ENCODE measurements around the gene SAMD8. TPM values are rescaled to one million over a fixed set of nuclear protein-coding genes. Genes with fewer than 3 reads are reported as not detected.

SAMD8 gene
- total RNA-seq, 1 donor from 2014 or later, result 35.4 TPM

DNA sequence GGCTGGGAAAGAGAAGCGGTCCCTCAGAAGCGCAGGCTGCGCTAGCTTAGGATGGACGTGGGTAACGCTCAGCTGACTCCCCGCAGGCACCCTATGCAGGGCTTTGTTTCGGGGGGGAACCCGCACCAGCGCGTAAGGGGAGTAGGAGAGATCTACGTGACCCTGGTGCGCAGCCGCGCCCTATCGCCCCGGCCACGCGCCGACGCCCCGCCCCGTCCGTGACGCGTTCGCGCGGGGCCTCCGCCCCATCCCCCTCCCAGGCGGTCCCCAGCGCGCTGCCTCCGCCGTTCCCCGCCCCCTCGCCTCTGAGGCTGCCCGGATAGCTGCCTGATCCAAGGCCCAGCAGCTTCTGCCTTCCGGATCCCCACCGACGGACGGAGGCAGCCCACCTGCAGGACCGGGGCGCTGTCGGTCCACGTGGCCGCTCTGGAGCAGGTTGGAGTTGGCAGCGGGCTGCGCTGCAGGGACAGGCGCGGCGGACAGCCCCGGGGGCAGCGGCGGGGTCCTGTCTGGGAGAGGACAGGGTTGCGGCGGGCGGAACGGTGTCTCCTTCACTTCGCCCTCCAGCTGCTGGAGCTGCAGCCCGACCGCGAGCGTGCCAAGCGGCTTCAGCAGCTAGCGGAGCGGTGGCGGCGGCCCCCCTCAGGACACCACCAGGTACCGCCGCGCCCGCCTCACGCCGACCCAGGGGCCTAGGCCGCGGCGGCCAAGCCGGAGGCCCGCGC is 99.0 kb downstream of the SAMD8 start, which contains the start of gene VDAC2:
VDAC2 (plus strand) TSS at position 515 of the 725 bp plus-strand sequence. CDS start 363 bp downstream, outside the sequence.
- peaks cover 49% of the 10 kb centered on the region for H3K79me2 ChIP-seq (ENCODE audit: insufficient read depth, low read length)
- H2AFZ ChIP-seq (ENCODE audit: low read depth, low read length), result peak within 1 kb of the TSS; percentile 92
- no peaks in the 10 kb centered on the region for H3K9me3 ChIP-seq (ENCODE audit: insufficient read depth, low read depth, low read length)
- H3K36me3 ChIP-seq (ENCODE audit: insufficient read depth, low read length), result peaks cover 19% of the 10 kb centered on the region
- H4K20me1 ChIP-seq (ENCODE audit: insufficient read depth, low read length), result peaks cover 30% of the 10 kb centered on the region
- no peak for FAIRE-seq
- DNase-seq (ENCODE audit: low read depth), result peak; percentile 62
- peak within 1 kb of the TSS; percentile 100 for H3K4me2 ChIP-seq (ENCODE audit: low read length)
- H3K27ac ChIP-seq (ENCODE audit: low read depth, low read length), result peak within 1 kb of the TSS; percentile 99
- peak within 1 kb of the TSS; percentile 99 for H3K4me3 Mint-ChIP-seq (ENCODE audit: unreplicated experiment)
- H3K4me1 ChIP-seq (ENCODE audit: insufficient read depth, low read length), result peaks cover 25% of the 10 kb centered on the region
- H3K36me3 Mint-ChIP-seq (ENCODE audit: low read depth, unreplicated experiment), result peaks cover 20% of the 10 kb centered on the region
- peaks cover 25% of the 10 kb centered on the region for H3K4me1 Mint-ChIP-seq (ENCODE audit: low read depth, unreplicated experiment)
- H3K9me3 Mint-ChIP-seq (ENCODE audit: unreplicated experiment), result no peaks in the 10 kb centered on the region
- TF ChIP-seq, protein P1, sequence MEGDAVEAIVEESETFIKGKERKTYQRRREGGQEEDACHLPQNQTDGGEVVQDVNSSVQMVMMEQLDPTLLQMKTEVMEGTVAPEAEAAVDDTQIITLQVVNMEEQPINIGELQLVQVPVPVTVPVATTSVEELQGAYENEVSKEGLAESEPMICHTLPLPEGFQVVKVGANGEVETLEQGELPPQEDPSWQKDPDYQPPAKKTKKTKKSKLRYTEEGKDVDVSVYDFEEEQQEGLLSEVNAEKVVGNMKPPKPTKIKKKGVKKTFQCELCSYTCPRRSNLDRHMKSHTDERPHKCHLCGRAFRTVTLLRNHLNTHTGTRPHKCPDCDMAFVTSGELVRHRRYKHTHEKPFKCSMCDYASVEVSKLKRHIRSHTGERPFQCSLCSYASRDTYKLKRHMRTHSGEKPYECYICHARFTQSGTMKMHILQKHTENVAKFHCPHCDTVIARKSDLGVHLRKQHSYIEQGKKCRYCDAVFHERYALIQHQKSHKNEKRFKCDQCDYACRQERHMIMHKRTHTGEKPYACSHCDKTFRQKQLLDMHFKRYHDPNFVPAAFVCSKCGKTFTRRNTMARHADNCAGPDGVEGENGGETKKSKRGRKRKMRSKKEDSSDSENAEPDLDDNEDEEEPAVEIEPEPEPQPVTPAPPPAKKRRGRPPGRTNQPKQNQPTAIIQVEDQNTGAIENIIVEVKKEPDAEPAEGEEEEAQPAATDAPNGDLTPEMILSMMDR (IDR thresholded peaks at IDR 0.05; ENCODE audit: insufficient read depth, low read depth, low read length), result no peak
- TF ChIP-seq EZH2 (IDR thresholded peaks at IDR 0.05; ENCODE audit: insufficient read depth, low read length), result no peak
- peak within 1 kb of the TSS; percentile 74 for H3K4me3 ChIP-seq (ENCODE audit: insufficient read depth, low read depth, low read length)
- no peaks in the 10 kb centered on the region for H3K27me3 Mint-ChIP-seq (ENCODE audit: low read depth, unreplicated experiment)
- H3K27me3 ChIP-seq (ENCODE audit: insufficient read depth, low read length), result no peaks in the 10 kb centered on the region
- H3K27ac Mint-ChIP-seq (ENCODE audit: unreplicated experiment), result peak within 1 kb of the TSS; percentile 99
- H3K9ac ChIP-seq (ENCODE audit: low read length), result peak within 1 kb of the TSS; percentile 98

DNA sequence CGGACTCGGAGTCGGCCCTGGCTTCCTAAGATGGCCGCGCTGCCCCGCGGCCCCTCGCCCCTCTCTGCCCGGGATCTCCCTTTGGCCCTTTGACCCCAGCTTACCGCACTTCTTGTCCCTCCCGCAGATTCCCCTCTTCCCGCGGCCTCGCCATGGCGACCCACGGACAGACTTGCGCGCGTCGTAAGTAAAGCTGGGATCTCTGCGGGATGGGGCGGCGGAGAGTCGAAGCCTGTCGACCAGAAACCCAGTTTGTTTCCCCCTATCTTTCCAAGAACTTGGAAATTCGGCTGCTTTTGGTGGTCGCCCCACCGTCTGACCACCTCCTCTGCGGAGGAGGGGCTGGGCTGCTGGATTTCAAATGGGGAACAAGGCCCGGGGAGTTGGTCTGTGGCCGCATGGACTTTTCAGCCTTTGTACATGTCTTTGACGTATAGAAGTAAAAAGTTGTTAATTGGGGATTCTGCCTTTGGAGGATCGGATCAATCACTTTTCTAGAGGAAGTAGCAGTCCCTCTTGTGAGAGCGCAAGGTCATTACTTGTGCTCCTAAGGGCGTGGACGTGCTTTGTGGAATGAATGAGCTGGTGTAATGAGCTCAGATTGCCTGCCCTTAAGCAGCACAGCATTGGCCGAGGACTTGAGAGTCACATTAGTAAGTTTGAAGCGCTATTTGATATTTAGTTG is 99.7 kb downstream of the SAMD8 start:
- no peak for FAIRE-seq

More for the DNA sequence above, 99.7 kb downstream of the SAMD8 start:
- Mint-ChIP-seq H3K9me3 (ENCODE audit: unreplicated experiment) (no peaks in the 10 kb centered on the region), H3K27me3 (ENCODE audit: low read depth, unreplicated experiment) (no peaks in the 10 kb centered on the region), H3K4me3 (ENCODE audit: unreplicated experiment) (peak overlapping the region; percentile 99), H3K36me3 (ENCODE audit: low read depth, unreplicated experiment) (peaks cover 20% of the 10 kb centered on the region), H3K27ac (ENCODE audit: unreplicated experiment) (peak overlapping the region; percentile 99), H3K4me1 (ENCODE audit: low read depth, unreplicated experiment) (peaks cover 29% of the 10 kb centered on the region)
- peaks cover 30% of the 10 kb centered on the region for H3K4me1 ChIP-seq (ENCODE audit: insufficient read depth, low read length)
- no peaks in the 10 kb centered on the region for H3K9me3 ChIP-seq (ENCODE audit: insufficient read depth, low read depth, low read length)
- no peaks in the 10 kb centered on the region for H3K27me3 ChIP-seq (ENCODE audit: insufficient read depth, low read length)
- H3K9ac ChIP-seq (ENCODE audit: low read length), result peak overlapping the region; percentile 98
- H2AFZ ChIP-seq (ENCODE audit: low read depth, low read length), result peak overlapping the region; percentile 92
- H3K79me2 ChIP-seq (ENCODE audit: insufficient read depth, low read length), result peaks cover 56% of the 10 kb centered on the region
- TF ChIP-seq, protein P1 (IDR thresholded peaks at IDR 0.05; ENCODE audit: insufficient read depth, low read depth, low read length), result no peak
- no peak for TF ChIP-seq EZH2 (IDR thresholded peaks at IDR 0.05; ENCODE audit: insufficient read depth, low read length)
- peak; percentile 60 for DNase-seq (ENCODE audit: low read depth)
- peak overlapping the region; percentile 100 for H3K4me2 ChIP-seq (ENCODE audit: low read length)
- peaks cover 37% of the 10 kb centered on the region for H4K20me1 ChIP-seq (ENCODE audit: insufficient read depth, low read length)
- peak overlapping the region; percentile 99 for H3K27ac ChIP-seq (ENCODE audit: low read depth, low read length)
- peaks cover 23% of the 10 kb centered on the region for H3K36me3 ChIP-seq (ENCODE audit: insufficient read depth, low read length)
- H3K4me3 ChIP-seq (ENCODE audit: insufficient read depth, low read depth, low read length), result peak overlapping the region; percentile 74

All from astrocyte (in vitro differentiated cells and primary cell).